CD1c-positive myeloid dendritic cell (primary cell): ENCODE measurements around the gene TMEM26.

ENCODE experiments used
- DNase-seq: peaks from one replicate; pipeline ENCODE4 v3.0.0-alpha.2; 2016; ENCODE audit errors: extremely low spot score

TMEM26 gene

GRCh38 chr10:61452655-61453641 is at the start of gene TMEM26:
Gene TMEM26, minus strand, starts transcription at chr10:61453381. Its CDS starts 300 bp downstream, at chr10:61453081.
- DNase-seq = peak; percentile 55

- no peak for DNase-seq
Observed at GRCh38 chr10:61500460-61500859, 47.3 kb upstream of the TMEM26 start.

- no peak for DNase-seq
Observed at GRCh38 chr10:61492364-61492995, 39.3 kb upstream of the TMEM26 start.

GRCh38 chr10:61487506-61487905 is 34.3 kb upstream of the TMEM26 start:
- no peak for DNase-seq

- DNase-seq = peak; percentile 92
Observed at GRCh38 chr10:61486738-61487396, 33.7 kb upstream of the TMEM26 start.

GRCh38 chr10:61486251-61486650 is 33.1 kb upstream of the TMEM26 start:
- no peak for DNase-seq

- no peak for DNase-seq
Observed at GRCh38 chr10:61481597-61481996, 28.4 kb upstream of the TMEM26 start.

GRCh38 chr10:61480208-61480607 is 27.0 kb upstream of the TMEM26 start:
- peak; percentile 47 for DNase-seq

- DNase-seq = peak; percentile 51
Observed at GRCh38 chr10:61478621-61479312, 25.6 kb upstream of the TMEM26 start.

- DNase-seq = no peak
Observed at GRCh38 chr10:61477451-61477850, 24.3 kb upstream of the TMEM26 start.

GRCh38 chr10:61476529-61476928 is 23.3 kb upstream of the TMEM26 start:
- no peak for DNase-seq

- DNase-seq = no peak
Observed at GRCh38 chr10:61475449-61475873, 22.3 kb upstream of the TMEM26 start.

GRCh38 chr10:61472090-61472674 is 19.0 kb upstream of the TMEM26 start:
- DNase-seq = peak; percentile 51

- no peak for DNase-seq
Observed at GRCh38 chr10:61471491-61471890, 18.3 kb upstream of the TMEM26 start.

GRCh38 chr10:61470740-61471139 is 17.6 kb upstream of the TMEM26 start:
- DNase-seq = no peak

- DNase-seq = peak; percentile 42
Observed at GRCh38 chr10:61465901-61466632, 12.9 kb upstream of the TMEM26 start.

- no peak for DNase-seq
Observed at GRCh38 chr10:61465171-61465496, 12.0 kb upstream of the TMEM26 start.

GRCh38 chr10:61464461-61465170 is 11.4 kb upstream of the TMEM26 start:
- peak; percentile 89 for DNase-seq

GRCh38 chr10:61463035-61463909 is 10.1 kb upstream of the TMEM26 start:
- no peak for DNase-seq
